ENCODE data around the gene CTU1. TPM values are rescaled to one million over a fixed set of nuclear protein-coding genes. Genes with fewer than 3 reads are reported as not detected.

CTU1 gene
- total and polyA plus RNA-seq, 10 of the 15 experiments (the other 5 are each of a cell fraction or from before 2014, with no cell fraction given) = 0.02 to 10.5 (median 3.0) TPM; not detected in 1

- Histone ChIP-seq H3K36me3 (ENCODE audit: control insufficient read depth in 2 of 2, insufficient read depth in 2 of 2, low read length in 1 of 2) (no peaks in the 10 kb centered on the region), H3K9me3 (replicated peaks; ENCODE audit: control insufficient read depth, insufficient read depth, low read length) (no peaks in the 10 kb centered on the region), H3K9ac (ENCODE audit: control insufficient read depth, insufficient read depth, low read length) (no peak overlapping the region), H2AFZ (ENCODE audit: control insufficient read depth, low read depth, low read length) (no peak overlapping the region), H3K4me1 (ENCODE audit: control insufficient read depth, insufficient read depth, low read length) (no peaks in the 10 kb centered on the region), H4K20me1 (ENCODE audit: control insufficient read depth, insufficient read depth) (no peaks in the 10 kb centered on the region), H3K27me3 (replicated peaks in 1 of 2; ENCODE audit: control insufficient read depth in 2 of 2, insufficient read depth in 2 of 2, low read length in 1 of 2) (no peaks in the 10 kb centered on the region), H3K27ac (ENCODE audit: control insufficient read depth, insufficient read depth) (no peak overlapping the region), H3K4me3 (no peak overlapping the region), H3K4me2 (ENCODE audit: control insufficient read depth, insufficient read depth) (no peak overlapping the region), H3K79me2 (ENCODE audit: control insufficient read depth, insufficient read depth, low read length) (no peaks in the 10 kb centered on the region)
- no TSS peak for BruUV-seq (replicated peaks)
- ChIA-PET POLR2A (no interaction called here), SMC1A (ENCODE audit: uncharacterized antibody, unreplicated experiment) (no interaction called here), CTCF (no interaction called here), RAD21 (ENCODE audit: unreplicated experiment) (no interaction called here)
- ATAC-seq (no peak), DNase-seq (ENCODE audit: low read depth, low spot score) (no peak), FAIRE-seq (no peak)
- TF ChIP-seq ZBTB33 (IDR thresholded peaks at IDR 0.05) (no peak), EED (IDR thresholded peaks at IDR 0.05; ENCODE audit: low read depth) (no peak), SMARCA5 (IDR thresholded peaks at IDR 0.05) (no peak), ZNF24 (IDR thresholded peaks at IDR 0.05) (no peak)
- in situ Hi-C loops (cut with MboI) (no loop called here), intact Hi-C loops (cut with micrococcal nuclease; ENCODE audit: unreplicated experiment) (no loop called here)
- 41% methylated on average over 6 of the region's 6 CpGs for WGBS (ENCODE audit: insufficient coverage, insufficient replicate concordance, low lambda C conversion rate, missing lambda C conversion rate)
Measured at GRCh38 chr19:51078731-51079130, 29.5 kb downstream of the CTU1 start.

- DNase-seq (ENCODE audit: low read depth, low spot score) (no peak), FAIRE-seq (no peak), ATAC-seq (no peak)
- no peaks in the 10 kb centered on the region for H3K9me3 ChIP-seq (replicated peaks; ENCODE audit: control insufficient read depth, insufficient read depth, low read length)
- H2AFZ ChIP-seq (ENCODE audit: control insufficient read depth, low read depth, low read length) = no peak overlapping the region
- no peaks in the 10 kb centered on the region for H3K4me1 ChIP-seq (ENCODE audit: control insufficient read depth, insufficient read depth, low read length)
- H3K4me2 ChIP-seq (ENCODE audit: control insufficient read depth, insufficient read depth) = no peak overlapping the region
- RAD21 ChIA-PET (ENCODE audit: unreplicated experiment) = no interaction called here
- no peak overlapping the region for H3K4me3 ChIP-seq
- SMC1A ChIA-PET (ENCODE audit: uncharacterized antibody, unreplicated experiment) = no interaction called here
- intact Hi-C loops (cut with micrococcal nuclease; ENCODE audit: unreplicated experiment) = no loop called here
- no peaks in the 10 kb centered on the region for H4K20me1 ChIP-seq (ENCODE audit: control insufficient read depth, insufficient read depth)
- in situ Hi-C loops (cut with MboI) = no loop called here
- WGBS (ENCODE audit: insufficient coverage, insufficient replicate concordance, low lambda C conversion rate, missing lambda C conversion rate) = 16% methylated on average over 6 of the region's 6 CpGs
- POLR2A ChIA-PET = no interaction called here
- H3K9ac ChIP-seq (ENCODE audit: control insufficient read depth, insufficient read depth, low read length) = no peak overlapping the region
- no peaks in the 10 kb centered on the region for H3K79me2 ChIP-seq (ENCODE audit: control insufficient read depth, insufficient read depth, low read length)
- H3K27me3 ChIP-seq (replicated peaks in 1 of 2; ENCODE audit: control insufficient read depth in 2 of 2, insufficient read depth in 2 of 2, low read length in 1 of 2) = no peaks in the 10 kb centered on the region
- BruUV-seq (replicated peaks) = no TSS peak
- no peak for TF ChIP-seq PBX3 (IDR thresholded peaks at IDR 0.05; ENCODE audit: insufficient replicate concordance, low read depth, low read length)
- no peak for TF ChIP-seq ZNF592 (IDR thresholded peaks at IDR 0.05)
- no peak overlapping the region for H3K27ac ChIP-seq (ENCODE audit: control insufficient read depth, insufficient read depth)
- no peaks in the 10 kb centered on the region for H3K36me3 ChIP-seq (ENCODE audit: control insufficient read depth in 2 of 2, insufficient read depth in 2 of 2, low read length in 1 of 2)
- CTCF ChIA-PET = no interaction called here
Measured at GRCh38 chr19:51078104-51078503, 30.1 kb downstream of the CTU1 start.

Measured in GM12878 (cell line).